ENCODE measurements around the gene OR6N2.

- TF ChIP-seq CTCF (IDR thresholded peaks at IDR 0.05) (no peak), POLR2A (IDR thresholded peaks at IDR 0.05) (no peak)
Measured at GRCh38 chr1:158810311-158810710, 29.3 kb upstream of the OR6N2 start.
